Heart left ventricle (tissue), 16 donors: ENCODE measurements around the gene FER. TPM values are rescaled to one million over a fixed set of nuclear protein-coding genes. Genes with fewer than 3 reads are reported as not detected.

Experiments
- ATAC-seq, 4 donors: fragments of 200-7000 bp; cut with Tn5 transposase; one replicate each; pipeline ENCODE4 v1.9.1; 2020 to 2022; ENCODE audit warnings: moderate library complexity in 4 of 4, mild to moderate bottlenecking in 3 of 4, moderate number of reproducible peaks in 1 of 4
- DNase-seq, 5 donors: peaks; one replicate each; pipeline ENCODE4 v3.0.0-alpha.2; 2020
- H3K27ac ChIP-seq, 12 donors: fragments of 200-600 bp; sonication (generic) in 4 of 12; one replicate each; pipeline versions ENCODE4 v1.5.0 to v1.8.0; 2016 to 2022; ENCODE audit warnings: mild to moderate bottlenecking in 2 of 12
- H3K27me3 ChIP-seq, 9 donors: fragments of 200-600 bp; sonication (generic) in 2 of 9; one replicate each; pipeline versions ENCODE4 v1.5.1 to v1.8.0; 2016 to 2022; ENCODE audit warnings: mild to moderate bottlenecking in 3 of 9
- H3K36me3 ChIP-seq, 9 donors: fragments of 200-600 bp; sonication (generic) in 2 of 9; one replicate each; pipeline versions ENCODE4 v1.5.0 to v1.8.0; 2018 to 2022; ENCODE audit warnings: mild to moderate bottlenecking in 2 of 9
- H3K4me1 ChIP-seq, 12 donors: fragments of 200-600 bp; sonication (generic) in 4 of 12; one replicate each; pipeline versions ENCODE4 v1.5.0 to v1.8.0; 2016 to 2022; ENCODE audit warnings: mild to moderate bottlenecking in 3 of 12
- H3K4me3 ChIP-seq, 12 donors: fragments of 200-600 bp; sonication (generic) in 4 of 12; one replicate each; pipeline versions ENCODE4 v1.5.0 to v1.8.0; 2017 to 2022; ENCODE audit warnings: mild to moderate bottlenecking in 9 of 12, moderate library complexity in 4 of 12
- H3K9me3 ChIP-seq, 12 donors: fragments of 200-600 bp; sonication (generic) in 4 of 12; one replicate each; pipeline versions ENCODE4 v1.5.0 to v1.8.0; 2016 to 2022; ENCODE audit warnings: mild to moderate bottlenecking in 1 of 12
- POLR2A ChIP-seq, 2 donors: fragments of 450-650 bp; IDR thresholded peaks; one replicate each; pipeline ENCODE4 v1.6.1; 2017; ENCODE audit warnings: antibody characterized with exemption in 2 of 2, mild to moderate bottlenecking in 2 of 2, moderate library complexity in 2 of 2
- WGBS, 4 donors: extraction: QIAGEN DNeasy Blood & Tissue Kit in 2 of 4; methylation state at CpG; one replicate each; pipeline versions ENCODE4 v1.1.5 to v1.1.7; 2013 to 2018; 5-methylcytosine and 5-hydroxymethylcytosine counted together
- intact Hi-C, 10 donors: fragments of 100-400 bp; cut with DNase I; formaldehyde crosslinking; loops; one replicate each; pipeline versions ENCODE4 v1.11.1 to v1.14.2; 2022
- polyA plus RNA-seq, 2 donors: library from polyadenylated mRNA; stranded (reverse); fragments of 200-250 nt; gene quantifications; one replicate each; pipeline ENCODE4 v1.2.3, GENCODE V29; 2013
- total RNA-seq, 9 donors: library from RNA; depleted of rRNA in 2 of 9; stranded (reverse); fragments of >200 nt in 2 of 9; fragmentation: NEBNext Ultra II Directional in 3 of 9; extraction: Animal tissue kit (Norgen Biotek cat#: 25700) in 3 of 9; gene quantifications; one replicate each; pipeline versions ENCODE4 v1.1.0 to v1.2.4, GENCODE V29; 2016 to 2023
- TF ChIP-seq, protein P1 (sequence below), 12 donors: fragments of 200-600 bp; sonication (generic) in 4 of 12; IDR thresholded peaks; one replicate each; pipeline versions ENCODE4 v1.5.0 to v1.8.0; 2018 to 2022; ENCODE audit warnings: antibody characterized with exemption in 12 of 12, mild to moderate bottlenecking in 5 of 12
- donor health status: ischemic (EF 13 %, LVEDD 7.1; RV severe dilation, severe dysfunction).
- donor health status: healthy with polysubstance abuse.
- donor health status: DM: no; HTN: yes; CAD: no.
- donor health status: DM: no; HTN: no; CAD: no.
- donor health status: ischemic (EF 25% LVEDD 6.9; RV normal size, moderate dysfunction).
- donor health status: ischemic (EF 25% LVEDD 5.7; RV mildly dilated, moderate dysfunction).
- donor health status: healthy.
- donor health status: DM: yes; HTN: yes; CAD: no.
- donor health status: ischemic (EF 35%, LVEDD 5.7; RV mildly dilated, moderate dysfunction).
- donor health status: nonischemic (EF 11% LVEDD 7.7; RV severe dilation, severe dysfunction).
- donor health status: DM: yes; HTN: yes; CAD: no.
- donor health status: PGD.
- donor health status: ischemic (EF 29% LVEDD 5.4; RV normal size, mild dysfunction).
- donor health status: nonischemic (EF 23%, LVEDD 6.1; RV moderate dilation, normal function).

Gene FER
- total and polyA plus RNA-seq, 11 donors, result 1.4 to 25.7 (median 13.1) TPM

DNA sequence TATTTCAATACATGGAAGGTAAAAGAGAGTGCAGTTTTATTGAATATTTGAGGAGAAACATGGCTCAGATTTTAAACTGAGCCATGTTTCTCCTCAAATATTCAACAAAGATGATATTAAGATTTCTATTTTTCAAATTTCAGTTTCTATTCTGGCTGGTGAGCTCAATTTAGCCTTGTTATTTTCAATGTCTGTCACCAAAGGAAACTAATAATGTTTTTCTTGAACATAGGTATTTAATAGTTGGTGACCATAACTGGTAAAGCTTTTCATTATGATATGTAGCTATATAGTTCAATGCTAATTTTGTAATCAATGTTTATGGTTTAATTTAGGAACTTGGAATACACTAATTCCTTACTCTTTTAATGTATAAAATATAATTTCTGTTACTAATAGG, 177.4 kb downstream of the FER start:
- Histone ChIP-seq H3K27me3 (no peaks in the 10 kb centered on the region), H3K9me3 (no peaks in the 10 kb centered on the region), H3K36me3 (no peaks in the 10 kb centered on the region), H3K4me3 (no peak overlapping the region), H3K27ac (no peak overlapping the region), H3K4me1 (peaks cover 0 to 8% (median 0%) of the 10 kb centered on the region in 12 donors)
- no peak for ATAC-seq
- no peak for DNase-seq
- intact Hi-C loops, result no loop called here
- no peak for TF ChIP-seq POLR2A (IDR thresholded peaks at IDR 0.05)
- TF ChIP-seq, protein P1, sequence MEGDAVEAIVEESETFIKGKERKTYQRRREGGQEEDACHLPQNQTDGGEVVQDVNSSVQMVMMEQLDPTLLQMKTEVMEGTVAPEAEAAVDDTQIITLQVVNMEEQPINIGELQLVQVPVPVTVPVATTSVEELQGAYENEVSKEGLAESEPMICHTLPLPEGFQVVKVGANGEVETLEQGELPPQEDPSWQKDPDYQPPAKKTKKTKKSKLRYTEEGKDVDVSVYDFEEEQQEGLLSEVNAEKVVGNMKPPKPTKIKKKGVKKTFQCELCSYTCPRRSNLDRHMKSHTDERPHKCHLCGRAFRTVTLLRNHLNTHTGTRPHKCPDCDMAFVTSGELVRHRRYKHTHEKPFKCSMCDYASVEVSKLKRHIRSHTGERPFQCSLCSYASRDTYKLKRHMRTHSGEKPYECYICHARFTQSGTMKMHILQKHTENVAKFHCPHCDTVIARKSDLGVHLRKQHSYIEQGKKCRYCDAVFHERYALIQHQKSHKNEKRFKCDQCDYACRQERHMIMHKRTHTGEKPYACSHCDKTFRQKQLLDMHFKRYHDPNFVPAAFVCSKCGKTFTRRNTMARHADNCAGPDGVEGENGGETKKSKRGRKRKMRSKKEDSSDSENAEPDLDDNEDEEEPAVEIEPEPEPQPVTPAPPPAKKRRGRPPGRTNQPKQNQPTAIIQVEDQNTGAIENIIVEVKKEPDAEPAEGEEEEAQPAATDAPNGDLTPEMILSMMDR (IDR thresholded peaks at IDR 0.05), result no peak

DNA sequence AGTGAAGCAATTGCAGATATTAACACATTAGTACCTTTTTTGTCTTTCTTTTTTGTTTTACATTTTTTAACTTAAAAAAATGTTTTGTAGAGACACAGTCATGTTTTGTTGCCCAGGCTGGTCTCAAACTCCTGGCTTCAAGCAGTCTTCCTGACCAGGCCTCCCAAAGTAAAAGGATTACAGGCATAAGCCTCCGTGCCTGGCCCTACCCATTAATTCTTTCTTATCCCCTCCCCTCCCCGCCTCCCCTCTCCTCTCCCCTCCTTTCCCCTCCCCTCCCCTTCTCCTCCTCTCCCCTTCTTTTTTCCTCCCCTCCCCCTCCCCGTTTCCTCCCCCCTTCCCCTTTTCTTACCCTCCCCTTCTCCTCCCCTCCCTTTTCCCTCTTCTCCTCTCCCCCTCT, 182.4 kb downstream of the FER start:
- intact Hi-C loops, result no loop called here
- Histone ChIP-seq H3K27me3 (no peaks in the 10 kb centered on the region), H3K36me3 (peaks cover 0 to 7% (median 0%) of the 10 kb centered on the region in 9 donors), H3K27ac (no peak overlapping the region), H3K4me3 (no peak overlapping the region), H3K4me1 (peaks cover 0 to 13% (median 0%) of the 10 kb centered on the region in 12 donors), H3K9me3 (peaks cover 0 to 24% (median 0%) of the 10 kb centered on the region in 12 donors)
- no peak for DNase-seq
- WGBS, 4 donors, result 88 to 100% (median 95%) methylated on average over 2 to 3 of the region's 3 CpGs
- ATAC-seq, result no peak
- TF ChIP-seq POLR2A (IDR thresholded peaks at IDR 0.05), result no peak
- TF ChIP-seq, protein P1 (IDR thresholded peaks at IDR 0.05), result no peak

DNA sequence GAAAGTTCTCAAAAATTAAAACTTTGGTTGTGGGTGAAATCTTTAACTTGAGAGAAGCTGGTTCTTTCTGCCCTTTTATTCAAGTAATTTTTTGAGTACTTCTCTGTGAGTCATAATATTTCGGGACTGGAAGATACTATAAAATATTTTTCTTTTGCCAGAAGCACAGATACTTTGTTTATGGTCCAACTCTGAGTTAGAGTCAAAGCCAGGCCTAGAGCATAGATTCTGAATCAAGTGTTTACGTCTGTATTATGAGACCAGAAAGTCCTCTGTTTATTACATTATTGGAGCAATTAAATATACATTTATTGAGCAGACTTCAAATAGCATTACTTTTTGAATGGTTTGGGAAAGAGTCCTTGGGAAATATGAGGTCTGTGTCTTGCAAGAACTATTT, 187.9 kb downstream of the FER start:
- DNase-seq, result no peak
- H3K27ac ChIP-seq, result no peak overlapping the region
- WGBS, 4 donors, result 69 to 89% (median 83%) methylated on average over 2 of the region's 2 CpGs

DNA sequence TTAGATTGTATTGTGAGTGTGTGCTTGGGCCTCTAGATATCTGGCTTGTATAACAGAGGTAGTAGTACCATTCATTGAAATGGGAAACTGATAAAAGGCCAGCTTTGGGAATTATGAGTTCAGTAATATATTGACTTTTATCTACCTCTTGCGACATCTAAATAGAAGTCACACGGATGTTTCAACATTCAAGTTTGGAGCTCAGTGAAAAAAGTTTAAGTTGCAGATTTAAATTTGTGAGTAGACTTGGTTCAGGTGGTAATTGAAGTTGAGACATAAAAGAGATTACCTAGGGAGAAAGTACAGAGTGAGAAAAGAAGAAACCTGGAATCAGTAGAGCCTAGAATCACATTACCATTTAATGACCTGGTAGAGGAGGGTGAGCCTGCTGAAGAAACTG, 189.5 kb downstream of the FER start:
- intact Hi-C loops, result no loop called here
- Histone ChIP-seq H3K4me1 (peaks cover 0 to 8% (median 0%) of the 10 kb centered on the region in 12 donors), H3K9me3 (peaks cover 0 to 14% (median 0%) of the 10 kb centered on the region in 12 donors), H3K27me3 (no peaks in the 10 kb centered on the region), H3K27ac (no peak overlapping the region), H3K36me3 (no peaks in the 10 kb centered on the region), H3K4me3 (no peak overlapping the region)
- 94 to 98% (median 96%) methylated on average over 2 of the region's 2 CpGs for WGBS, 4 donors
- no peak for DNase-seq
- TF ChIP-seq, protein P1 (IDR thresholded peaks at IDR 0.05), result no peak
- TF ChIP-seq POLR2A (IDR thresholded peaks at IDR 0.05), result no peak
- ATAC-seq, result no peak

More for the DNA sequence above, 187.9 kb downstream of the FER start:
- TF ChIP-seq, protein P1 (IDR thresholded peaks at IDR 0.05), result no peak
- TF ChIP-seq POLR2A (IDR thresholded peaks at IDR 0.05), result no peak
- peaks cover 0 to 24% (median 0%) of the 10 kb centered on the region in 12 donors for H3K9me3 ChIP-seq
- H3K4me3 ChIP-seq, result no peak overlapping the region
- no peak for ATAC-seq
- peaks cover 0 to 5% (median 0%) of the 10 kb centered on the region in 12 donors for H3K4me1 ChIP-seq
- H3K27me3 ChIP-seq, result no peaks in the 10 kb centered on the region
- intact Hi-C loops, result no loop called here
- peaks cover 0 to 7% (median 0%) of the 10 kb centered on the region in 9 donors for H3K36me3 ChIP-seq
